ENCODE results near the gene AVL9.

DNA sequence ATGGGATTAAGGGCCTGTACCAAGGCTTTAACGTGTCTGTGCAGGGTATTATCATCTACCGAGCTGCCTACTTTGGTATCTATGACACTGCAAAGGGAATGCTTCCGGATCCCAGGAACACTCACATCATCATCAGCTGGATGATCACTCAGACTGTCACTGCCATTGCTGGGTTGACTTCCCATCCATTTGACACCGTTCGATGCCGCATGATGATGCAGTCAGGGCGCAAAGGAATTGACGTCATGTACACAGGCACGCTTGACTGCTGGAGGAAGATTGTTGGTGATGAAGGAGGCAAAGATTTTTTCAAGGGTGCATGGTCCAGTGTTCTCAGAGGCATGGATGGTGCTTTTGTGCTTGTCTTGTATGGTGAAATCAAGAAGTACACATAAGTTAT is 23.3 kb upstream of the AVL9 start:
- TF ChIP-seq, protein P1, sequence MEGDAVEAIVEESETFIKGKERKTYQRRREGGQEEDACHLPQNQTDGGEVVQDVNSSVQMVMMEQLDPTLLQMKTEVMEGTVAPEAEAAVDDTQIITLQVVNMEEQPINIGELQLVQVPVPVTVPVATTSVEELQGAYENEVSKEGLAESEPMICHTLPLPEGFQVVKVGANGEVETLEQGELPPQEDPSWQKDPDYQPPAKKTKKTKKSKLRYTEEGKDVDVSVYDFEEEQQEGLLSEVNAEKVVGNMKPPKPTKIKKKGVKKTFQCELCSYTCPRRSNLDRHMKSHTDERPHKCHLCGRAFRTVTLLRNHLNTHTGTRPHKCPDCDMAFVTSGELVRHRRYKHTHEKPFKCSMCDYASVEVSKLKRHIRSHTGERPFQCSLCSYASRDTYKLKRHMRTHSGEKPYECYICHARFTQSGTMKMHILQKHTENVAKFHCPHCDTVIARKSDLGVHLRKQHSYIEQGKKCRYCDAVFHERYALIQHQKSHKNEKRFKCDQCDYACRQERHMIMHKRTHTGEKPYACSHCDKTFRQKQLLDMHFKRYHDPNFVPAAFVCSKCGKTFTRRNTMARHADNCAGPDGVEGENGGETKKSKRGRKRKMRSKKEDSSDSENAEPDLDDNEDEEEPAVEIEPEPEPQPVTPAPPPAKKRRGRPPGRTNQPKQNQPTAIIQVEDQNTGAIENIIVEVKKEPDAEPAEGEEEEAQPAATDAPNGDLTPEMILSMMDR (IDR thresholded peaks at IDR 0.05 in 8 of 11, conservative IDR thresholded peaks at IDR 0.05 in 3 of 11) = no peak
- TF ChIP-seq POLR2AphosphoS5 (IDR thresholded peaks at IDR 0.05) (no peak), POLR2A (IDR thresholded peaks at IDR 0.05) (no peak)
